ENCODE results near the gene FNDC8.
"Not testable (repeated sequence)": the region's sequence is repeated elsewhere in the genome, so short reads cannot be mapped to it uniquely, and the experiment has no call there.

The FNDC8 gene

GRCh38 chr17:35171834-35172233 is 50.4 kb downstream of the FNDC8 start:
- no peak for DNase-seq (ENCODE audit: low spot score)

GRCh38 chr17:35172321-35172720 is 50.9 kb downstream of the FNDC8 start:
- not testable (repeated sequence) for DNase-seq (ENCODE audit: low spot score)

- no peak for DNase-seq (ENCODE audit: low spot score)
Measured at GRCh38 chr17:35174835-35175334, 53.5 kb downstream of the FNDC8 start.

GRCh38 chr17:35175638-35176415 is 54.4 kb downstream of the FNDC8 start:
- DNase-seq (ENCODE audit: low spot score): no peak

- DNase-seq (ENCODE audit: low spot score): no peak
Measured at GRCh38 chr17:35176897-35177296, 55.5 kb downstream of the FNDC8 start.

GRCh38 chr17:35179379-35179778 is 58.0 kb downstream of the FNDC8 start:
- DNase-seq (ENCODE audit: low spot score): not testable (repeated sequence)
